Right cardiac atrium (tissue), 5 donors: ENCODE results near the gene OR13C5. TPM values are rescaled to one million over a fixed set of nuclear protein-coding genes. Genes with fewer than 3 reads are reported as not detected.
"Not testable (repeated sequence)": the region's sequence is repeated elsewhere in the genome, so short reads cannot be mapped to it uniquely, and the experiment has no call there.

ENCODE experiments used
- ATAC-seq, 2 donors: fragments of 200-7000 bp; cut with Tn5 transposase; one replicate each; pipeline versions ENCODE4 v1.8.0 to v1.9.1; 2020; ENCODE audit warnings: moderate library complexity in 2 of 2, mild to moderate bottlenecking in 1 of 2
- DNase-seq, 3 donors: peaks; one replicate each; pipeline ENCODE4 v3.0.0-alpha.2; 2020
- H3K27ac ChIP-seq: one replicate; pipeline ENCODE4 v1.5.1; 2013; ENCODE audit warnings: mild to moderate bottlenecking, low read length, control low read depth, moderate library complexity
- H3K27me3 ChIP-seq: one replicate; pipeline ENCODE4 v1.6.1; 2013; ENCODE audit not compliant: control insufficient read depth, insufficient read depth
- H3K4me1 ChIP-seq: one replicate; pipeline ENCODE4 v1.6.1; 2013; ENCODE audit warnings: low read length; ENCODE audit not compliant: control insufficient read depth, insufficient read depth
- H3K4me3 ChIP-seq: one replicate; pipeline ENCODE4 v1.5.1; 2013; ENCODE audit warnings: low read length, control low read depth
- H3K9me3 ChIP-seq: one replicate; pipeline ENCODE4 v1.6.1; 2013; ENCODE audit warnings: low read length; ENCODE audit not compliant: control insufficient read depth
- WGBS: extraction: QIAGEN DNeasy Blood & Tissue Kit; methylation state at CpG from one replicate; pipeline ENCODE4 v1.1.7; 2013; 5-methylcytosine and 5-hydroxymethylcytosine counted together
- intact Hi-C, 4 donors: fragments of 100-400 bp; cut with DNase I; formaldehyde crosslinking; loops; one replicate each; pipeline versions ENCODE4 v1.11.0 to v1.14.0; 2022 to 2023
- long read RNA-seq, 4 donors: library from polyadenylated mRNA; unstranded; transcript quantifications; one replicate each; pipeline ENCODE4 v2.0.0, GENCODE V29; 2020 to 2021
- polyA plus RNA-seq: library from polyadenylated mRNA; stranded (reverse); fragments of 200-250 nt; gene quantifications from one replicate; pipeline ENCODE4 v1.2.3, GENCODE V29; 2013
- total RNA-seq, 4 donors: library from RNA; stranded (reverse); fragmentation: NEBNext Ultra II Directional; extraction: Animal tissue kit (Norgen Biotek cat#: 25700); gene quantifications; one replicate each; pipeline ENCODE4 v1.2.1, GENCODE V29; 2021
- donor health status: healthy with polysubstance abuse.
- donor health status: DM: no; HTN: yes; CAD: no.
- donor health status: DM: no; HTN: no; CAD: no.
- donor health status: DM: no; HTN: yes; CAD: no; lungs with severe emphysema.
- donor health status: DM: yes; HTN: yes; CAD: no.

Gene OR13C5, protein sequence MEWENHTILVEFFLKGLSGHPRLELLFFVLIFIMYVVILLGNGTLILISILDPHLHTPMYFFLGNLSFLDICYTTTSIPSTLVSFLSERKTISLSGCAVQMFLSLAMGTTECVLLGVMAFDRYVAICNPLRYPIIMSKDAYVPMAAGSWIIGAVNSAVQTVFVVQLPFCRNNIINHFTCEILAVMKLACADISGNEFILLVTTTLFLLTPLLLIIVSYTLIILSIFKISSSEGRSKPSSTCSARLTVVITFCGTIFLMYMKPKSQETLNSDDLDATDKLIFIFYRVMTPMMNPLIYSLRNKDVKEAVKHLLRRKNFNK
- total RNA-seq (not detected), polyA plus RNA-seq (not detected)
- long read RNA-seq, donor 1: 0 reads
- long read RNA-seq, donor 2: 0 reads
- long read RNA-seq, donor 3: 0 reads
- long read RNA-seq, donor 4: 0 reads

DNA sequence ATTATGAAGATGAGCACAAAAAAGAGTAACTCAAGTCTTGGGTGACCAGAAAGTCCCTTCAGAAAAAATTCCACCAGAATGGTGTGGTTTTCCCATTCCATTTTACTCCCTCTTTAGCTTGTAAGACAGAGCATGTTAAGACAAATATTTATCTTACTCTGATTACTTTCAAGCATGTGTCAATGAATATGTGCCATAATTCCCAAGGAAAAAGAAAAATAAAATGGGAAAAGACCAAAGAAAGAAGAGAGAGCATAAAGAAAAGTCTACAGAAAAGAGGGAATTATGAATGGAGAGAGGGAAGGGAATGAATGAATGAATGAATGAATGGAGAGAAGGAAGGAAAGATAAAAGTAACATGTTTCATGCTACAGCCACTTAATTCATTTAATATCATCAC is at the start of gene OR13C5:
OR13C5 (minus strand) TSS at position 101 of the 400 bp plus-strand sequence; CDS start at position 101, 0 bp downstream.
- H3K9me3 ChIP-seq, DNase-seq, intact Hi-C loops, H3K4me1 ChIP-seq, H3K4me3 ChIP-seq, H3K27me3 ChIP-seq, ATAC-seq, H3K27ac ChIP-seq: not testable (repeated sequence)

DNA sequence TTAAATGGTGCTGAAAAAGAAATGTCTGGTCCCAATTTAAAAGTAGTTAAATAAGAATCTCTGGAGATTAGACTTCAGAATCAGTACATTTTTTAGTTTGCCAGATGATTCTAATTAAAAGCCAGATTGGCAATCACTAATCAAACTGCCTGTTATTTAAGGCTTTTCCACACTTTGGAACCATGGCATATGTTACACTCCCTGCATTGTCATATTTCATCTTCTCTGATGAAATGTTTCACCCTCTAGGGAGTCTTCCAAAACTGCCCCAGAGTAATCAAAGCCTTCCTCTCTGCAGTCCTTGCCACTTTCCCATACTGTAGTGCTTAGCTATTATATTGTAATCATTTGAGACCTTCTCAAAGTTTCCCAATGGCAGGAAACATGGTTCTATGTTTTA is 36.2 kb upstream of the OR13C5 start:
- no peak overlapping the region for H3K27ac ChIP-seq
- intact Hi-C loops: no loop called here
- no peak for ATAC-seq
- H3K4me1 ChIP-seq: no peaks in the 10 kb centered on the region
- no peaks in the 10 kb centered on the region for H3K9me3 ChIP-seq
- no peaks in the 10 kb centered on the region for H3K27me3 ChIP-seq
- DNase-seq: no peak
- no peak overlapping the region for H3K4me3 ChIP-seq

DNA sequence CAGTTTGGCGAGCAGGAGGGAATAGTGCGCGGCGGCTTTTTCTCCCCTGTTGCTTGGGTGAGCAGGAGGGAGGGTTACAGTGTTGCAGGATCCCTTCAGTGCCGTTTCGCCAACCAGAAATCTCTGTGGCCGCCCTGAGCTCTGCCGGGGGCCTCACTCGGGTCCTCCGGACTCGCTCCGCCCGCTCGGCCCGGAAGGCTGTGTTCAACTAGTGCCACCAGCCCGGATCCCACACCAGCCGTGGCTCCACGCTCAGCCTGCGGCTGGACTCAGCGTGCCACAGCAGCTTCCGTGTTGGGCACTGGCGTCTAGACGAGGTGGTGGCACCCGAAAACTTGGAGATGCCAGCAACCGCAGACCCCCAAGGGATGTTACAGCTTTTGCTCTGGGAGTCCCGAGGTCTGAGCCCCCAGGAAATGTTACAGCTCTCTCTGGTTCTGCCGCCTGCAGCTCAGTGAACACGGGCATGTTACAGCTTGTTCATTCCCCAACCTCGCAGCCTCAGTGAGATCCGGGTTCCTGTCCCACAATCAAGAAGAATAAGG is 34.8 kb upstream of the OR13C5 start:
- Histone ChIP-seq H3K4me3 (no peak overlapping the region), H3K27me3 (no peaks in the 10 kb centered on the region), H3K27ac (no peak overlapping the region), H3K4me1 (no peaks in the 10 kb centered on the region), H3K9me3 (no peaks in the 10 kb centered on the region)
- WGBS: 94% methylated on average over 30 of the region's 30 CpGs
- ATAC-seq: no peak
- no peak for DNase-seq
- intact Hi-C loops: no loop called here

DNA sequence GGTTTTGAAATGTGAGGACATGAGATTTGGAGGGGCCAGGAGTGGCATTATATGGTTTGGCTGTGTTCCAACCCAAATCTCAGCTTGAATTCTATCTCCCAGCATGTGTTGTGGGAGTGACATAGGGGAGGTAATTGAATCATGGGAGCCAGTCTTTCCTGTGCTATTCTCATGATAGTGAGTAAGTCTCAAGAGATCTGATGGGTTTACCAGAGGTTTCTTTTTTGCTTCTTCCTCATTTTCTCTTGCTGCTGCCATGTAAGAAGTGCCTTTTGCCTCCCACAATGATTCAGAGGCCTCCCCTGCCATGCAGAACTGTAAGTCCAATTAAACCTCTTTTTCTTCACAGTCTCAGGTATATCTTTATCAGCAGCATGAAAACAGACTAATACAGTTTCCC is 26.8 kb upstream of the OR13C5 start:
- H3K27me3 ChIP-seq, H3K9me3 ChIP-seq, DNase-seq, intact Hi-C loops, H3K27ac ChIP-seq, ATAC-seq, H3K4me1 ChIP-seq, H3K4me3 ChIP-seq: not testable (repeated sequence)

DNA sequence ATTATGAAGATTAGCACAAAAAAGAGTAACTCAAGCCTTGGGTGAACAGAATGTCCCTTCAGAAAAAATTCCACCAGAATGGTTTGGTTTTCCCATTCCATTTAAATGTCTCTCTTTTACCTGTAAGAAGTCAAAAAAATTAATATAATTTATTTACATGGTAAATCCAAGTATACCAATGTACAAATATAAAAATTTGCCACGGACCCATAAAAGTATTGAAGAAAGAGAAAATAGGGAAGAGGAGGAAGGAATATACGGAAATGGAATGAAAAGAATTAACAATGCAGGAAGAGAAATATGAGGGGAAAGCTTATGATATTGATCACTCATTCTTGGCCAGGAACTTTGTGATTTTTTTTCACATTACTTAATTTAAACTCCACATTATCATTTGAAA is 18.9 kb upstream of the OR13C5 start, which contains the start of gene OR13C9:
OR13C9 (minus strand) TSS at position 101 of the 400 bp plus-strand sequence; CDS start at position 101, 0 bp downstream.
- DNase-seq (no peak), ATAC-seq (no peak)
- intact Hi-C loops: no loop called here
- 59% methylated on average over 2 of the region's 2 CpGs for WGBS
- H3K27ac ChIP-seq: no peak within 1 kb of the TSS
- no peak within 1 kb of the TSS for H3K4me3 ChIP-seq
- no peaks in the 10 kb centered on the region for H3K9me3 ChIP-seq
- H3K4me1 ChIP-seq: no peaks in the 10 kb centered on the region
- no peaks in the 10 kb centered on the region for H3K27me3 ChIP-seq

DNA sequence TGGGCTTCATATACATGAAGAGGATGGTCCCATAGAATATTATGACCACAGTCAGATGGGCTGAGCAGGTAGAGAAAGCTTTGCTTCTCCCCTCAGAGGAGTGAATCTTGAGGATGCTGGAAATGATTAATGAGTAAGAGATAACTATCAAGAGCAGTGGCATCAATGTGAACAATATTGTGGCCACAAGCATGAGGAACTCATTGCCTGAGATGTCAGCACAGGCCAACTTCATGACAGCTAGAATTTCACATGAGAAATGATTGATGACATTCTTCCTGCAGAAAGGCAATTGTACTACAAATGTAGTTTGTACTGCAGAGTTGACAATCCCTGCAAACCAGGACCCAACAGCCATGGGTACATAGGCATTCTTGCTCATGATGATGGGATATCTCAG is 18.2 kb upstream of the OR13C5 start:
- ATAC-seq (no peak), DNase-seq (no peak)
- Histone ChIP-seq H3K27me3 (no peaks in the 10 kb centered on the region), H3K27ac (no peak overlapping the region), H3K9me3 (no peaks in the 10 kb centered on the region), H3K4me3 (no peak overlapping the region), H3K4me1 (no peaks in the 10 kb centered on the region)
- intact Hi-C loops: no loop called here

DNA sequence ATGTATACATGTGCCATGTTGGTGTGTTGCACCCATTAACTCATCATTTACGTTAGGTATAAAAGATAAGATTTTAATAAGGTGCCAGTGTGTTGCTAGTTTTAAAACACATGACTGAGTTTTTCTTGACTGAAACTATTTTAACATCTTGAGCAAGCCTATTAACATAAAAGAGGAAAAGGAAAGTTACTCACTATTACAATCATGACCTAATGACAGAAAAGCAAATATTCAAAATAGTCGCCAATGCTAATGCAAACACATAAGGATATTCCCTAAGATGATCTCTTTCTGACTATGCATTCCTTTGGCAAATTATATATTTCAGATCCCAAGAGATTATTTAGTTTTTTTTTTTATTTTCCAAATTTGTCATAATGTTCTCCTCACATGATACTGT is 12.0 kb upstream of the OR13C5 start:
- 72% methylated on average over 2 of the region's 2 CpGs for WGBS
- no peak overlapping the region for H3K4me3 ChIP-seq
- H3K9me3 ChIP-seq: no peaks in the 10 kb centered on the region
- intact Hi-C loops: no loop called here
- DNase-seq (no peak), ATAC-seq (no peak)
- no peaks in the 10 kb centered on the region for H3K4me1 ChIP-seq
- H3K27me3 ChIP-seq: no peaks in the 10 kb centered on the region
- H3K27ac ChIP-seq: no peak overlapping the region

DNA sequence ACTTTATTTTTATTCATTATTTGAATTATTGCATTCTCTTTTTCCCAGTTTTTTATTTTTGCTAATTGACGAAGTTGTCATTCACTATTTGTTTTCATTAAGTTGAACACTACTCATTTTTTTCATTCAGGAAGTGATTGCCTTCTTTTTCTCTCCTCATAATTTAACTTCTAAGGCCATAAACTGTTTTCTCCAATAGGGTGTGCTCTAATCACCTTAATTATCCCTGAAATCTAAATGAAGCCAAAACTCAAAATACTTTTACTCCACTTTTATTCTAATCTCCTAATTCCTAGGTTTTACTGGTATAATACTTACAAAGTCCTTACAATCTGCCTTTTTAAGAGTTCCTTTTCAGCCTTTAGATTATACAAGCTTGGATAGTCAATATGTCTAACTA is 9.1 kb upstream of the OR13C5 start:
- intact Hi-C loops: no loop called here
- 30% methylated on average over 1 of the region's 1 CpG for WGBS

DNA sequence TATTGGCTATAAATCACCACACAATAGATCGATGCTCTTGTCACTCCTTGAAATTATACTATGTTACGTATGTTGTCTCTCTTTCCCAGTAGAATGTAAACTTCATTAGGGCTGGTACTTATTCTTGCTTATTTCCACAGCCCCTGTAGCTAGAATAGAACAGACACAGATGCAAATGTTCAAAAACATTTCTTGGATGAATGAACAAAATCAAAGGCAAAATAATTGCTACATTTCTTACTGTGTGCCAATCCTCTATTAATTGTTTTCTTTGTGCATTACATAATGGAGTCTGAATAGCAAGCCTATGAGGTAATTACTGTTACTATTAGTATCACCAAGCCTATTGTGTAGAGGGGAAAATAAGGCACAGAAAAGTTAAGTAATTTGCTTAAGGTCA is 6.9 kb upstream of the OR13C5 start:
- DNase-seq (no peak), ATAC-seq (no peak)
- intact Hi-C loops: no loop called here
- H3K4me1 ChIP-seq: no peaks in the 10 kb centered on the region
- WGBS: 79% methylated on average over 2 of the region's 2 CpGs
- H3K27me3 ChIP-seq: no peaks in the 10 kb centered on the region
- no peaks in the 10 kb centered on the region for H3K9me3 ChIP-seq
- no peak overlapping the region for H3K4me3 ChIP-seq
- no peak overlapping the region for H3K27ac ChIP-seq

More for the DNA sequence above, 9.1 kb upstream of the OR13C5 start:
- no peak overlapping the region for H3K27ac ChIP-seq
- DNase-seq: no peak
- no peaks in the 10 kb centered on the region for H3K4me1 ChIP-seq
- H3K27me3 ChIP-seq: no peaks in the 10 kb centered on the region
- no peak for ATAC-seq
- H3K9me3 ChIP-seq: no peaks in the 10 kb centered on the region
- no peak overlapping the region for H3K4me3 ChIP-seq

DNA sequence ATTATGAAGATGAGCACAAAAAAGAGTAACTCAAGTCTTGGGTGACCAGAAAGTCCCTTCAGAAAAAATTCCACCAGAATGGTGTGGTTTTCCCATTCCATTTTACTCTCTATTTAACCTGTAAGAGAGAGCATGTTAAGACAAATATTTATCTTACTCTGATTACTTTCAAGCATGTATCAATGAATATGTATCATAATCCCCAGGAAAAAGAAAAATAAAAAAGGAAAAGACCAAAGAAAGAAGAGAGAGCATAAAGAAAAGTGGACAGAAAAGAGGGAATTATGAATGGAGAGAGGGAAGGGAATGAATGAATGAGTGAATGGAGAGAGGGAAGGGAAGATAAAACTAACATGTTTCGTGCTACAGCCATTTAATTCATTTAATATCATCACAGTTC is 6.3 kb upstream of the OR13C5 start, which contains the start of gene OR13C2:
OR13C2 (minus strand) TSS at position 101 of the 400 bp plus-strand sequence; CDS start at position 101, 0 bp downstream.
- H3K9me3 ChIP-seq, H3K4me3 ChIP-seq, ATAC-seq, H3K27me3 ChIP-seq, intact Hi-C loops, H3K4me1 ChIP-seq, H3K27ac ChIP-seq, DNase-seq: not testable (repeated sequence)
- WGBS: 61% methylated on average over 1 of the region's 1 CpG

DNA sequence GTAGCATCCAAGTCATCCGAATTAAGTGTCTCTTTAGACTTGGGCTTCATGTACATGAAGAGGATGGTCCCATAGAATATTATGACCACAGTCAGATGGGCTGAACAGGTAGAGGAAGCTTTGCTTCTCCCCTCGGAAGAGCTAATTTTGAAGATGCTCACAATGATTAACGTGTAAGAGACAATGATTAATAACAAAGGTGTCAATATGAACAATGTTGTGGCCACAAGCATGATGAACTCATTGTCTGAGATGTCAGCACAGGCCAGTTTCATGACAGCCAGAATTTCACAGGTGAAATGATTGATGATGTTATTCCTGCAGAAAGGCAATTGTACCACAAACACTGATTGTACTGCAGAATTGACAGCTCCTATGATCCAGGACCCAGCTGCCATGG is 5.6 kb upstream of the OR13C5 start:
- Histone ChIP-seq H3K9me3 (no peaks in the 10 kb centered on the region), H3K27me3 (no peaks in the 10 kb centered on the region), H3K4me3 (no peak overlapping the region), H3K4me1 (no peaks in the 10 kb centered on the region), H3K27ac (no peak overlapping the region)
- DNase-seq (no peak), ATAC-seq (no peak)
- intact Hi-C loops: no loop called here
- 69% methylated on average over 3 of the region's 3 CpGs for WGBS
